Brain microvascular endothelial cell (primary cell): Measurements from ENCODE around the gene PDE4D.

Source experiments
- DNase-seq: peaks from one replicate; pipeline ENCODE4 v3.0.0-alpha.2; 2020
- H3K27ac ChIP-seq: fragments of 250-450 bp; sonication (Bioruptor Pico); 2 replicates; pipeline ENCODE4 v1.5.1; 2020; ENCODE audit warnings: mild to moderate bottlenecking, moderate library complexity
- H3K27me3 ChIP-seq: fragments of 250-450 bp; sonication (Bioruptor Pico); replicated peaks from 2 replicates; pipeline ENCODE4 v1.5.1; 2020; ENCODE audit warnings: mild to moderate bottlenecking
- H3K36me3 ChIP-seq: fragments of 250-450 bp; sonication (Bioruptor Pico); replicated peaks from 2 replicates; pipeline ENCODE4 v1.5.1; 2020; ENCODE audit warnings: mild to moderate bottlenecking
- H3K4me3 ChIP-seq: 2 replicates; pipeline ENCODE4 v1.5.1; 2011; ENCODE audit warnings: low read depth, mild to moderate bottlenecking, control low read depth, low read length, moderate library complexity
- in situ Hi-C: cut with HindIII; loops from 2 replicates; pipeline ENCODE4 v1.10.0; 2017; ENCODE audit warnings: low sequenced_read_pairs, low pct_ligation_motif_present
- TF ChIP-seq, protein P1 (sequence below): IDR thresholded peaks from 2 replicates; pipeline ENCODE4 v1.5.1; 2011; ENCODE audit warnings: low read depth, mild to moderate bottlenecking, moderate library complexity, low read length, control low read depth, inconsistent platforms; ENCODE audit errors: missing control alignments

PDE4D gene

DNA sequence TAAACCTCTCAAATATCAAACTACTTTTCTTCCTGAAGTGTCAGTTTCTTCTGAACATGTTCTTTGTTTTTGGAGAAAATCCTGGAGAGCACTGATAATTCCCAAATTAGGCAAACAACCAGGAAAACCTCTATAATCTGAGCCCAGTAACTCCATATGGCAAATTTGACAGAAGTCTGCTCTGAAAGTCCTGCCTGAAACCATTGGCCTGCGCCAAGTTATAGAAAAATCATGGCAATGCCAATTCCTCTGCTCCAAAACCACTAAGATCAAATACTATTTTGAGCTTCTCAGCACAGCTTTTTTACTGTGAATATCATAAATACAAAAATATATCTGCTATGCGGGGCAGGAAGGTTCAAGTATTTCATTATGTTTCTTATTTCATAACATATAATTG lies 45.9 kb downstream of the PDE4D start:
- TF ChIP-seq, protein P1, sequence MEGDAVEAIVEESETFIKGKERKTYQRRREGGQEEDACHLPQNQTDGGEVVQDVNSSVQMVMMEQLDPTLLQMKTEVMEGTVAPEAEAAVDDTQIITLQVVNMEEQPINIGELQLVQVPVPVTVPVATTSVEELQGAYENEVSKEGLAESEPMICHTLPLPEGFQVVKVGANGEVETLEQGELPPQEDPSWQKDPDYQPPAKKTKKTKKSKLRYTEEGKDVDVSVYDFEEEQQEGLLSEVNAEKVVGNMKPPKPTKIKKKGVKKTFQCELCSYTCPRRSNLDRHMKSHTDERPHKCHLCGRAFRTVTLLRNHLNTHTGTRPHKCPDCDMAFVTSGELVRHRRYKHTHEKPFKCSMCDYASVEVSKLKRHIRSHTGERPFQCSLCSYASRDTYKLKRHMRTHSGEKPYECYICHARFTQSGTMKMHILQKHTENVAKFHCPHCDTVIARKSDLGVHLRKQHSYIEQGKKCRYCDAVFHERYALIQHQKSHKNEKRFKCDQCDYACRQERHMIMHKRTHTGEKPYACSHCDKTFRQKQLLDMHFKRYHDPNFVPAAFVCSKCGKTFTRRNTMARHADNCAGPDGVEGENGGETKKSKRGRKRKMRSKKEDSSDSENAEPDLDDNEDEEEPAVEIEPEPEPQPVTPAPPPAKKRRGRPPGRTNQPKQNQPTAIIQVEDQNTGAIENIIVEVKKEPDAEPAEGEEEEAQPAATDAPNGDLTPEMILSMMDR = no peak
- in situ Hi-C loops = no loop called here
- Histone ChIP-seq H3K27me3 (no peaks in the 10 kb centered on the region), H3K27ac (no peak overlapping the region), H3K4me3 (no peak overlapping the region), H3K36me3 (no peaks in the 10 kb centered on the region)
- DNase-seq = no peak

DNA sequence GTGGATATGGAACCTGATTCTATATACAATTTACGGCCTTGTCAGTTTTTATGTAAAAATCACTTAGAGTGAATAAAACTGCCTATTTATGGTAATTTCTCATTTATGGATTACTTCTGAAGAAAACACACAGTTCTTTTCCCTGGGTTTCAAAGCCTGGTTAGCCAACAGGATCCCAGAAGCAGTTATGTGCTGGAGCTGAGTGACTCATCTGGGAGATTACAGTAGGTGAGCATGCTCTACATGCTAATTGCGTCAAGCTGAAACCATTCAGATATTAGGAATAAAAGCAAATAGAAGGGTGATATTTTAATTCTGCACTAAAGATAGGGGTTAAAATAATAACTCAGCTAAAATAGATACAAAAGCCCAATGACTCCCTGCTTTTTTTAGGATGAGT lies 47.8 kb downstream of the PDE4D start:
- Histone ChIP-seq H3K36me3 (no peaks in the 10 kb centered on the region), H3K27ac (no peak overlapping the region), H3K27me3 (no peaks in the 10 kb centered on the region), H3K4me3 (no peak overlapping the region)
- in situ Hi-C loops = no loop called here
- DNase-seq = peak; percentile 63
- TF ChIP-seq, protein P1 = no peak

DNA sequence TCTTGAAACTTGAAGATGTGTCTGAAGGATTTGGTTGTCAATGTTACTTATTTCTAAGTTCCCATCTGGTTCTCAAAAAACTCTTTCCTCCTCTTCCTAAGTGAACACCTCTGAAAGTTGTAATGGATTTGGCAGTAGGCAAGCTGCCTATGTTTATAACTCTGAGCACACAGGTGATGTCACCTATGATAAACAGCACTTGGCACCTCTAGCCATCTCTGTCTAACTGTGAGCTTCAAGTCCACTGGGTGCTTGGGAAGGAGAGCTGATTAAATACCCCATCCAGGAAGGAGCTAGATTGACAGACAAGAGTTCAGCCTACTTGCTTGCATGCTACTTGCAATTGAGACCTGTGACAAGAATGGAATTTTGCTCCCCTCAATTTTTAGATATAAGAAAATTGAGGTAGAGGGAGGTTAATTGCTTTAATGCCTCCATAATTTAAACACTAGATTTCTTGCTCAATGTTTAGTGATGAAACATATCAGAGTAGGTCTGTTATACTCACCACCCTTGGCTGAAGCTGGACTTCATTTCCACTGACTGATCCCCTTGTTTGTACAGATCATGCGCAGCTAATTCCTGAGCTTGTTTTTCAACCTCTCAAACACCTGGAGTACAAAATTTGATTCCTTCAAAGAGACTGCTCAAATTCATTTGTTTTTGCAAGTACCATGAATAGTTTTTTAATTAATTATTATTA lies 49.9 kb downstream of the PDE4D start:
- H3K4me3 ChIP-seq = no peak overlapping the region
- no peak overlapping the region for H3K27ac ChIP-seq
- in situ Hi-C loops = no loop called here
- TF ChIP-seq, protein P1 = no peak
- no peaks in the 10 kb centered on the region for H3K27me3 ChIP-seq
- no peaks in the 10 kb centered on the region for H3K36me3 ChIP-seq
- DNase-seq = no peak

DNA sequence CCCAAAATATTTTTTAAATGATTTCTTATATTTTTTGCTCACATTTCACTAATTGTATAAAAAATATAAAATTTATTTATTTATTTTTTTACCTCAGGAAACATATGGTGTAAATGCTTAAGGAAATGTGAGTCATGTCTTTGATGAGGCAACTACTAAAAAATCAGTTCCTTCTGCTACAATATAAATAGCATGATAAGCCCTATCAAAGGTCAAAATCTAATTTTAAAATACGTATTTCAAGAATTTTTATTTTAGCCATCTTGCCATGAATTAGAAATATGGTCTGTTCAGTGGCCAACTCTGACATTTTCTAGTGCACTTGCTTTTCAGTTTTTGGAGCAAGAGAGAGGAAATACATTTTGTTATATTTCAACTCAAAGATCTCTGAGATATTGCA lies 50.5 kb downstream of the PDE4D start:
- in situ Hi-C loops = no loop called here
- no peaks in the 10 kb centered on the region for H3K27me3 ChIP-seq
- H3K36me3 ChIP-seq = no peaks in the 10 kb centered on the region
- no peak overlapping the region for H3K4me3 ChIP-seq
- no peak for DNase-seq
- TF ChIP-seq, protein P1 = no peak
- H3K27ac ChIP-seq = no peak overlapping the region

DNA sequence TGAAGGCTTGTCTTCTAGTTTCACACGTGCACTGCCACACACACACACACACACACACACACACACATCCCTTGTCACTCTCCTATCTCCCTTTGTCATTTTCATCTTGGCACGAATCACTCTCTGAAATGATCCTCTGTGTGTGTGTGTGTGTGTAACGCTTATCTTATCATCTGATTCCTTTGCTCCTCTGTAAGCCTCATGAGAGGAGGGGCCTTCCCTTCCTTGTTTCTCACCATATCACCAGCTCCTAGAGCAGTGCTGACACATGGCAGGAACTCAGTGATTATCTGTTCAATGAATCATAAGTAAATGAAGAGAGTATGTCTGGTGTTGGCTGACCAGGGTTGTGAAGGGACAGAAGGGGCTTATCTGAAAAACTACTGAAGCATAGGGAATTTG lies 53.3 kb downstream of the PDE4D start:
- H3K27ac ChIP-seq = peak overlapping the region; percentile 72
- no peaks in the 10 kb centered on the region for H3K27me3 ChIP-seq
- no peaks in the 10 kb centered on the region for H3K36me3 ChIP-seq
- in situ Hi-C loops = no loop called here
- TF ChIP-seq, protein P1 = no peak
- DNase-seq = peak; percentile 91
- no peak overlapping the region for H3K4me3 ChIP-seq

DNA sequence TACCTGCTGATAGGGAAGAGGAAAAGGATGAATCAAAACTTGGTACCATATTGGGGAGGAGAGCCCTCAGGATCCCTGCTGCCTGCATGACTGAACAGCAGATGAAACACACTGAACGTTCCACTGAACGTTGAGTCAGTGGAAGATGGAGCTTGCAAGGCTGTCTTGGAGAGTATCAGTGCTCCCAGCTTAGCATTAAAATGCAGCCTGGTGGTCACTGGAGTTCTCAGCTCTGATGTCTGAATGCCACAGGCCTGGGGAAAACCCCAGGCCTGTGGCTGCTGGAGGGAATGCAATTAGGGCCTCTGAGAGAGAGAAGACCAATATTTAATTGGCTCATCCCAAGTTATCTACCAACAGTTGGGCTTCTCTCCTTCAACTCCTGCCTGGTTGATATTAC lies 54.5 kb downstream of the PDE4D start:
- in situ Hi-C loops = no loop called here
- H3K27me3 ChIP-seq = no peaks in the 10 kb centered on the region

More for the DNA sequence above, 54.5 kb downstream of the PDE4D start:
- TF ChIP-seq, protein P1 = no peak
- no peaks in the 10 kb centered on the region for H3K36me3 ChIP-seq
- DNase-seq = no peak
- no peak overlapping the region for H3K27ac ChIP-seq
- H3K4me3 ChIP-seq = no peak overlapping the region
